Activated naive CD8-positive, alpha-beta T cell treated with anti-CD3 and anti-CD28 coated beads, Interleukin-2, amount 50 U/mL, for 24 hours (primary cell): ENCODE measurements around the gene CCZ1B.
"Not testable (repeated sequence)": the region's sequence is repeated elsewhere in the genome, so short reads cannot be mapped to it uniquely, and the experiment has no call there.

Experiments
- ATAC-seq: fragments of 150-1000 bp; cut with Tn5 transposase; one replicate; pipeline ENCODE4 v1.10.0; 2021
- DNase-seq: peaks from one replicate; pipeline ENCODE4 v3.0.0; 2021
- H3K27ac Mint-ChIP-seq: one replicate; pipeline ENCODE4 v1.8.0; 2021; ENCODE audit warnings: mild to moderate bottlenecking, mixed read lengths
- H3K27me3 Mint-ChIP-seq: one replicate; pipeline ENCODE4 v1.8.0; 2021; ENCODE audit warnings: mixed read lengths
- H3K36me3 Mint-ChIP-seq: one replicate; pipeline ENCODE4 v1.8.0; 2021; ENCODE audit warnings: low read depth, mixed read lengths
- H3K4me1 Mint-ChIP-seq: one replicate; pipeline ENCODE4 v1.8.0; 2021; ENCODE audit warnings: mixed read lengths
- H3K4me3 Mint-ChIP-seq: one replicate; pipeline ENCODE4 v1.8.0; 2021; ENCODE audit warnings: mild to moderate bottlenecking, moderate library complexity, mixed read lengths
- H3K9me3 Mint-ChIP-seq: one replicate; pipeline ENCODE4 v1.8.0; 2021; ENCODE audit warnings: mixed read lengths

Gene CCZ1B

DNA sequence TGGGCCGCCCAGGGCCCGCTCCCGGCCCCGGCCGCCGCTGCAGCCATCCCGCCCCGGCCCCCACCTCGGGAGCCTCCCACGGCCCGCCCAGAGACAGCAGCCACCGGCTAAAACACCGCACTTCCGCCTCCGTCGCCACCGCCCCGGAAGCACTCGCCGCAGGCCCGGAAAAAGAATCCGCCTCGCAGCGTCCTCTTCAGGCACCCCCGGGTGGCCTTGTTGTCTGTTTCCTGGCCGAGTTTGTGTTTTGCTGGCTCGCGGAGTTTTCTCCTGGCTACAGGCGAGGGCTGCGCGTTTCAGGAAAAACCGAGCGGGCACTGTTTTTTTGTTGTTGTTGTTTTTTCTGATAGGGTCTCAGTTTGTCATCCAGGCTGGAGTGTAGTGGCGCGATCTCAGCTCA is at the start of gene CCZ1B:
Gene CCZ1B, minus strand, starts transcription at position 125 of the 400 bp plus-strand sequence. Its CDS starts 78 bp downstream, at position 47.
- peaks cover 10% of the 10 kb centered on the region for H3K4me1 Mint-ChIP-seq
- not testable (repeated sequence) for H3K9me3 Mint-ChIP-seq, H3K36me3 Mint-ChIP-seq, H3K27me3 Mint-ChIP-seq
- peak within 1 kb of the TSS; percentile 93 for H3K4me3 Mint-ChIP-seq
- DNase-seq (peak; percentile 93), ATAC-seq (peak; percentile 99)
- peak within 1 kb of the TSS; percentile 95 for H3K27ac Mint-ChIP-seq

DNA sequence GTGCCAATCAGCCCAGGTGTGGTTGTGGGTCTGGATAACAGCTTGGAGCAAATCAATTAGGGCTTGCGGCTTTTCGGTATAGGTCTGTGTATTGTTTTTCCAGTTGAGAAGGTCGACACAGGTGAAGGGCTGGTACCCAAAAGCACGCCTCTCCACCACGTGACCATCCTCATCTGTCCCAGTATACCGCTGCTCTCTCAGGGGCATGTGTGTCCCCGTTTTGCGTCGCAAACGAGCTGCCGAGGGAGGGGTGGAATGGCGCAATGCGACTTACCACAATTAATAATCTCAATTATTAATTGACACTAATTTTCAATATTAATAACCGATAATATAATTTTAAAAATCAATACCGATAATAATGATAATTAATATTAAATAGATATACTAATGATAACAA is 48.9 kb upstream of the CCZ1B start:
- ATAC-seq, H3K4me1 Mint-ChIP-seq: not testable (repeated sequence)

GRCh38 chr7:6872246-6872945 is 46.3 kb upstream of the CCZ1B start:
- not testable (repeated sequence) for H3K9me3 Mint-ChIP-seq, H3K27me3 Mint-ChIP-seq, ATAC-seq, H3K4me1 Mint-ChIP-seq, DNase-seq, H3K27ac Mint-ChIP-seq, H3K4me3 Mint-ChIP-seq, H3K36me3 Mint-ChIP-seq

More for the DNA sequence above, 48.9 kb upstream of the CCZ1B start:
- H3K36me3 Mint-ChIP-seq, H3K4me3 Mint-ChIP-seq, H3K9me3 Mint-ChIP-seq, DNase-seq, H3K27me3 Mint-ChIP-seq, H3K27ac Mint-ChIP-seq: not testable (repeated sequence)

GRCh38 chr7:6871421-6872144 is 45.5 kb upstream of the CCZ1B start:
- not testable (repeated sequence) for H3K27me3 Mint-ChIP-seq, H3K4me3 Mint-ChIP-seq, ATAC-seq, H3K9me3 Mint-ChIP-seq, H3K4me1 Mint-ChIP-seq, DNase-seq, H3K36me3 Mint-ChIP-seq, H3K27ac Mint-ChIP-seq

- H3K4me1 Mint-ChIP-seq, ATAC-seq, H3K4me3 Mint-ChIP-seq, H3K36me3 Mint-ChIP-seq, H3K27ac Mint-ChIP-seq, H3K27me3 Mint-ChIP-seq, H3K9me3 Mint-ChIP-seq, DNase-seq: not testable (repeated sequence)
Observed at GRCh38 chr7:6864751-6865150, 38.7 kb upstream of the CCZ1B start.

GRCh38 chr7:6864188-6864587 is 38.1 kb upstream of the CCZ1B start:
- not testable (repeated sequence) for H3K36me3 Mint-ChIP-seq, H3K27me3 Mint-ChIP-seq, H3K27ac Mint-ChIP-seq, ATAC-seq, H3K4me3 Mint-ChIP-seq, H3K9me3 Mint-ChIP-seq, DNase-seq, H3K4me1 Mint-ChIP-seq

DNA sequence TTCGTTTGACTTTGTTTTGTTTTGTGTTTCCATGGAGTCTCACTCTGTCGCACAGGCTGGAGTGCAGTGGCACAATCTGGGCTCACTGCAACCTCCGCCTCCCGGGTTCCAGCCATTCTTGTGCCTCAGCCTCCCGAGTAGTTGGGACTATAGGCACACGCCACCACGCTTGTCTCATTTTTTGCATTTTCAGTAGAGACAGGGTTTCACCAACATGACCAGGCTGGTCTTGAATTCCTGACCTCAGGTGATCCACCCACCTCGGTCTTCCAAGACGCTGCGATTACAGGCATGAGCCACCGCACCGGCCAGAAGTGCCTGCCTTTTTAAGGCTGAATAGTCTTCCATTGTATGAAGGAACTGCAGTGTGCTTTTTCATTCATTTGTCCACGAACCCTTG is 36.8 kb upstream of the CCZ1B start:
- not testable (repeated sequence) for H3K9me3 Mint-ChIP-seq, H3K4me3 Mint-ChIP-seq, H3K4me1 Mint-ChIP-seq, DNase-seq, H3K27me3 Mint-ChIP-seq, H3K27ac Mint-ChIP-seq, ATAC-seq, H3K36me3 Mint-ChIP-seq

DNA sequence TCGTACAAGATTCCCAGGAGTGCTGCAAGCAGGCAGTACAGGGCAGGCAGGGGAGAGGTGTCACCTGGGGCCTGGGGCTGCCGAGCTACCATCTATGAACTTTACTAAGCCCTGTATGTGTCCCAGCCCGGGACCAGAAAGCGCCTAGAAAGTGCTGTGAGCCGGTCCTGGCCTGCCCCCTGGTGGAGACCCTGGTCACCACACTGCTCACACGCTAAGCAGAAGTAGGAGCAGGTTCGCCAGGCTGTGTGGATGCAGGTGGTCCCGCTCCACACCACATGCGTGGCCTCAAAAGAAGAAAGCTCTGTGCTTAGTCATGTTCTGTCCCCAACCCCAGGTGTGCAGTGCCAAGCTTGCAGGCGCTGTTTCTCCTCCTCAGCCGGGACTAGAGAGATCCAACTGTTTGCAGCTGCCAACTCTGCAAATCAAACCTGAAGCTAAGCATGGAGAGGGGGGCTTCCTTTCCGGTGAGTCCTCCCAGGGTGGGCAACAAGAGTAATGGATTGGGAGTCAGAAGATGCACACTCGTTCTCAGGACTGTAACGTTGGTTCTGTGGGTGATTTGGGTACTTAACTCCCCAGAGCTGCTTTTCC is 31.7 kb upstream of the CCZ1B start:
- DNase-seq: peak; percentile 77
- not testable (repeated sequence) for H3K4me3 Mint-ChIP-seq, H3K9me3 Mint-ChIP-seq, H3K4me1 Mint-ChIP-seq, H3K27ac Mint-ChIP-seq, ATAC-seq, H3K36me3 Mint-ChIP-seq
- peaks cover 12% of the 10 kb centered on the region for H3K27me3 Mint-ChIP-seq

- peaks cover 12% of the 10 kb centered on the region for H3K27me3 Mint-ChIP-seq
- H3K36me3 Mint-ChIP-seq, H3K4me1 Mint-ChIP-seq, H3K27ac Mint-ChIP-seq, ATAC-seq, H3K9me3 Mint-ChIP-seq, DNase-seq: not testable (repeated sequence)
- H3K4me3 Mint-ChIP-seq: peak overlapping the region; percentile 60
Observed at GRCh38 chr7:6855563-6856131, 29.6 kb upstream of the CCZ1B start.

DNA sequence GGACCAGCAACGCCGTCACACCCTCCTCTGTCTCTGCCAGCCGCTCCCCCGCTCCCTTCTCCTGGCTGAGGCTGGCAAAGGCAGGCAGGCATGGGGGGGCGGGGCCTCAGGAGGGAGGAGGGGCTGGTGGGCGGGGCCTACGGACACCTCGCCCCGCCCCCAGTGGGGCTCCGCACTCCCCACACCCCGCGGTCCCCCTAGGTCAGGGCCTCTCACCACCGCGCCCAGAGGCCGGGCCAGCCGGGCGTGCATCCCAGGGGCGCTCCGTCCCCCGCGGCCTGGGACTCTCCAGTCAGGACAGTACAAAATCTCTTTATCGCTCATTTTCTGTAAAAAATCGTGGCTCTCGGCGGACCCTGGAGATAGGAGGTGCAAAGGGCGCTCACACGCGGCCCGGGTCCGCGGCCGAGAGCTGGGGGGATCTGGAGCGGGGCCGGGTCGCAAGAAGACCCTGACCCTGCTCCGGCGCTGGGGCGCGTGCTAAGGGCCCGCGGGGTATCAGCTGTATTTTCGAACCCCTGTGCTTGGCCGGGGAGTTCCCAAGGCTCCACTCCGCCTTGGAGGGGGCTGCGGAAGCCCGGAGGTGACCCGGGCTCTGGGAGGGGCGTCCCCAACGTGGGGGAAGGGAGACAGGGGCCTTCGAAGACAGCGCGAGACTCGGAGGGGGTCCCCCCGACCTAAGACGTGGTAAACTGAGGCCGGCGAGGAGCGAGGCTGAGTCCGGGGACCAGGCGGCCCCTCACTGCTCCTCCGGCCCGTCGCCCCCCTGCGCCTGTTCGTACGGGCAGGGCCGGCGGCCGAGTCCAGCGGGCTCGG is 28.9 kb upstream of the CCZ1B start:
- ATAC-seq, H3K36me3 Mint-ChIP-seq, H3K4me1 Mint-ChIP-seq, H3K27ac Mint-ChIP-seq, H3K9me3 Mint-ChIP-seq: not testable (repeated sequence)
- DNase-seq: peak; percentile 14
- Mint-ChIP-seq H3K4me3 (peak overlapping the region; percentile 62), H3K27me3 (peaks cover 12% of the 10 kb centered on the region)

- not testable (repeated sequence) for ATAC-seq, H3K36me3 Mint-ChIP-seq, H3K4me3 Mint-ChIP-seq, H3K9me3 Mint-ChIP-seq, H3K27ac Mint-ChIP-seq, DNase-seq, H3K4me1 Mint-ChIP-seq
- H3K27me3 Mint-ChIP-seq: peaks cover 12% of the 10 kb centered on the region
Observed at GRCh38 chr7:6853681-6854080, 27.6 kb upstream of the CCZ1B start.

GRCh38 chr7:6849127-6849526 is 23.1 kb upstream of the CCZ1B start:
- not testable (repeated sequence) for ATAC-seq, H3K4me3 Mint-ChIP-seq, H3K27me3 Mint-ChIP-seq, H3K9me3 Mint-ChIP-seq, H3K4me1 Mint-ChIP-seq, DNase-seq, H3K36me3 Mint-ChIP-seq, H3K27ac Mint-ChIP-seq

- not testable (repeated sequence) for H3K36me3 Mint-ChIP-seq, H3K4me3 Mint-ChIP-seq, ATAC-seq, H3K27me3 Mint-ChIP-seq, DNase-seq, H3K9me3 Mint-ChIP-seq, H3K27ac Mint-ChIP-seq, H3K4me1 Mint-ChIP-seq
Observed at GRCh38 chr7:6847751-6848150, 21.7 kb upstream of the CCZ1B start.

DNA sequence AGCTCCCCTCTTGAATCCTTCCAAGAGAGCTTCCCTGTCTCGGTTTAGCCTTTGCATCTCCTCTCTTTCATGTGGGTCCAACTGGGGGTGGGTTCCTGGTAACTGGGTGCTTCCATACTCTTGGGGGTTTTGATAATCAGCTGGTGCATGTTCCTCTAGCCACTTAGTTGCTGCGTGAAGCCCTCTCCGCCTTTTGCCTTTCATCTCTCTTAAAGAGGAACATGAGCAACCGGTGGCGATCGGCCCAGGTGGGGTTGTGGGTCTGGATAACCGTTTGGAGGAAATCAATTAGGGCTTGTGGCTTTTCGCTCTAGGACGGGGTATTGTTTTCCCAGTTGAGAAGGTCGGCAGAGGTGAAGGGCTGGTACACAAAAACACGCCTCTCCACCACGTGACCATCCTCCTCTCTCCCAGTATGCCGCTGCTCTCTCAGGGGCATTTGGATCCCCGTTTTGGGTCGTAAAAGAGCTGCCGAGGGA is 19.9 kb upstream of the CCZ1B start:
- not testable (repeated sequence) for H3K27me3 Mint-ChIP-seq, DNase-seq, ATAC-seq, H3K36me3 Mint-ChIP-seq, H3K4me1 Mint-ChIP-seq, H3K9me3 Mint-ChIP-seq, H3K4me3 Mint-ChIP-seq, H3K27ac Mint-ChIP-seq
